SK-N-SH (cell line): ENCODE results near the gene DCTN4. TPM values are rescaled to one million over a fixed set of nuclear protein-coding genes. Genes with fewer than 3 reads are reported as not detected.

Source experiments
- CTCF ChIA-PET: fragments of 300-600, 350-600 bp; formaldehyde crosslinking; extraction: SDS; loops from one replicate; lab custom pipeline; 2021; lab: Yijun Ruan, JAX
- POLR2A ChIA-PET: fragments of 350-600 bp; sonication (Branson Sonifier 250); formaldehyde crosslinking; extraction: SDS; loops from one replicate; lab custom pipeline; 2020; ENCODE audit warnings: antibody characterized with exemption, inconsistent platforms; lab: Yijun Ruan, JAX
- DNase-seq: peaks from one replicate; pipeline ENCODE4 v3.0.0; 2012
- H2AFZ ChIP-seq: fragments of 200-600 bp; sonication (generic); 2 replicates; pipeline ENCODE4 v1.8.1; 2016; ENCODE audit warnings: antibody characterized with exemption, mild to moderate bottlenecking, low read depth
- H3F3A ChIP-seq: fragments of 200-600 bp; sonication (generic); replicated peaks from 2 replicates; pipeline ENCODE3; 2016; ENCODE audit warnings: antibody characterized with exemption, mild to moderate bottlenecking; ENCODE audit not compliant: insufficient read depth
- H3K27ac ChIP-seq, 2 experiments: fragments of 200-500 bp in 1 of 2; fragments of 200-600 bp in 1 of 2; sonication (Bioruptor generic) in 1 of 2; sonication (generic), shearing (Covaris generic) in 1 of 2; 2 replicates each; pipeline versions ENCODE4 v1.5.1 to v1.6.1; 2014 to 2016; ENCODE audit warnings: low read depth in 2 of 2, inconsistent platforms in 1 of 2, low read length in 1 of 2, mild to moderate bottlenecking in 1 of 2, mixed read lengths in 1 of 2
- H3K27me3 ChIP-seq: fragments of 200-600 bp; sonication (generic), shearing (Covaris generic); 2 replicates; pipeline ENCODE4 v1.6.1; 2016; ENCODE audit warnings: mixed run types; ENCODE audit not compliant: insufficient read depth
- H3K36me3 ChIP-seq, 2 experiments: fragments of 200-500 bp in 1 of 2; fragments of 200-600 bp in 1 of 2; sonication (Bioruptor generic) in 1 of 2; sonication (generic) in 1 of 2; replicated peaks in 1 of 2; 2 replicates each; pipeline versions ENCODE3 to v1.5.1; 2014 to 2016; ENCODE audit warnings: low read length in 1 of 2, mild to moderate bottlenecking in 1 of 2; ENCODE audit not compliant: insufficient read depth in 2 of 2, control insufficient read depth in 1 of 2
- H3K4me1 ChIP-seq, 2 experiments: fragments of 200-500 bp in 1 of 2; fragments of 200-600 bp in 1 of 2; sonication (Bioruptor generic) in 1 of 2; sonication (generic), shearing (Covaris generic) in 1 of 2; 2 replicates each; pipeline versions ENCODE4 v1.5.1 to v1.6.1; 2014 to 2016; ENCODE audit warnings: low read depth in 1 of 2, low read length in 1 of 2, mixed run types in 1 of 2; ENCODE audit not compliant: insufficient read depth in 2 of 2, control insufficient read depth in 1 of 2
- H3K4me2 ChIP-seq: fragments of 200-600 bp; sonication (generic), shearing (Covaris generic); 2 replicates; pipeline ENCODE4 v1.6.1; 2017; ENCODE audit warnings: mixed run types
- H3K4me3 ChIP-seq, 2 experiments: fragments of 200-500 bp in 1 of 2; fragments of 200-600 bp in 1 of 2; sonication (Bioruptor generic) in 1 of 2; sonication (generic), shearing (Covaris generic) in 1 of 2; 2 replicates each; pipeline versions ENCODE4 v1.5.1 to v1.8.1; 2014 to 2016; ENCODE audit warnings: low read depth in 2 of 2, inconsistent platforms in 1 of 2, low read length in 1 of 2, mild to moderate bottlenecking in 1 of 2, mixed read lengths in 1 of 2, moderate library complexity in 1 of 2
- H3K79me2 ChIP-seq: fragments of 200-600 bp; sonication (generic); 2 replicates; pipeline ENCODE4 v1.8.1; 2017; ENCODE audit warnings: mild to moderate bottlenecking; ENCODE audit not compliant: insufficient read depth
- H3K9ac ChIP-seq: fragments of 200-600 bp; sonication (generic); 2 replicates; pipeline ENCODE4 v1.6.1; 2017; ENCODE audit warnings: mixed run types
- H3K9me2 ChIP-seq: fragments of 200-600 bp; sonication (generic); 2 replicates; pipeline ENCODE4 v1.6.1; 2017; ENCODE audit warnings: mixed run types
- H3K9me3 ChIP-seq: fragments of 200-600 bp; sonication (generic); 2 replicates; pipeline ENCODE4 v1.6.1; 2017; ENCODE audit warnings: mixed run types, mild to moderate bottlenecking, moderate library complexity
- H4K20me1 ChIP-seq: fragments of 200-600 bp; sonication (generic); 2 replicates; pipeline ENCODE4 v1.6.1; 2017; ENCODE audit warnings: mild to moderate bottlenecking, mixed run types; ENCODE audit not compliant: insufficient read depth
- CHD2 ChIP-seq: fragments of 150-350 bp; IDR thresholded peaks from 2 replicates; pipeline ENCODE4 v1.6.1; 2018; ENCODE audit warnings: low read length; ENCODE audit not compliant: partially characterized antibody
- CTCF ChIP-seq: fragments of 200-600 bp; sonication (generic); IDR thresholded peaks from 2 replicates; pipeline ENCODE4 v1.6.1; 2017; ENCODE audit warnings: antibody characterized with exemption, mild to moderate bottlenecking, moderate library complexity
- ELF1 ChIP-seq: IDR thresholded peaks from 2 replicates; pipeline ENCODE4 v1.4.0; 2012
- EP300 ChIP-seq, 2 experiments: IDR thresholded peaks; 2 replicates each; pipeline versions ENCODE4 v1.4.0 to v1.6.1; 2012; ENCODE audit warnings: borderline replicate concordance in 1 of 2, low read depth in 1 of 2, low read length in 1 of 2
- EZH2phosphoT487 ChIP-seq: fragments of 200-600 bp; sonication (generic); IDR thresholded peaks from 2 replicates; pipeline ENCODE4 v1.6.1; 2017; ENCODE audit warnings: low read depth, mixed run types, mild to moderate bottlenecking, antibody characterized with exemption, moderate library complexity, borderline replicate concordance
- GABPA ChIP-seq: IDR thresholded peaks from 2 replicates; pipeline ENCODE4 v1.4.0; 2012; ENCODE audit warnings: low read depth, mild to moderate bottlenecking
- GATA2 ChIP-seq: sonication (generic); formaldehyde crosslinking; IDR thresholded peaks from 2 replicates; pipeline ENCODE4 v1.5.0; 2020; ENCODE audit warnings: mild to moderate bottlenecking, missing genetic modification reagents
- JUND ChIP-seq: IDR thresholded peaks from 2 replicates; pipeline ENCODE4 v1.4.0; 2012
- MEF2A ChIP-seq: IDR thresholded peaks from 2 replicates; pipeline ENCODE4 v1.4.0; 2012; ENCODE audit warnings: low read depth, borderline replicate concordance
- MXI1 ChIP-seq: IDR thresholded peaks from 2 replicates; pipeline ENCODE4 v1.6.1; 2012; ENCODE audit warnings: mild to moderate bottlenecking, low read depth, low read length, improper control_type of control experiment
- RAD21 ChIP-seq: IDR thresholded peaks from 2 replicates; pipeline ENCODE4 v1.6.1; 2012; ENCODE audit warnings: mild to moderate bottlenecking, low read length
- RXRA ChIP-seq: IDR thresholded peaks from 2 replicates; pipeline ENCODE4 v1.4.0; 2012; ENCODE audit warnings: low read depth, mild to moderate bottlenecking, borderline replicate concordance
- SMC3 ChIP-seq: IDR thresholded peaks from 2 replicates; pipeline ENCODE4 v1.6.1; 2012; ENCODE audit warnings: low read depth, low read length, improper control_type of control experiment
- WGBS: methylation state at CpG from one replicate; pipeline ENCODE4 v1.1.6; 2017; ENCODE audit warnings: low lambda C conversion rate; 5-methylcytosine and 5-hydroxymethylcytosine counted together
- polyA plus RNA-seq, 3 experiments: library from polyadenylated mRNA; depleted of rRNA; stranded (reverse); fragments of >200 nt; gene quantifications; 2 replicates each; pipeline ENCODE4 v1.2.3, GENCODE V29; 2012

DCTN4 gene
- polyA plus RNA-seq, 1 of the 3 experiments (the other 2 are of a cell fraction), result 22.8 TPM

GRCh38 chr5:150670275-150670947 lies 88.4 kb downstream of the DCTN4 start:
- no peak for TF ChIP-seq MEF2A
- TF ChIP-seq JUND, result no peak
- TF ChIP-seq GATA2 (CRISPR knock-in tag), result peak; percentile 46
- TF ChIP-seq GABPA, result no peak
- TF ChIP-seq CHD2, result no peak
- no peak overlapping the region for H3K9ac ChIP-seq
- 83% methylated on average over 8 of the region's 14 CpGs for WGBS
- no peak overlapping the region for H3K4me3 ChIP-seq
- no peaks in the 10 kb centered on the region for H3K27me3 ChIP-seq
- POLR2A ChIA-PET, result interaction anchor here (1.8 kb wide), 1 partner anchor 13 kb away, joined by 4 read pairs; no protein-coding TSS in a partner anchor
- peaks cover 16% of the 10 kb centered on the region for H3F3A ChIP-seq
- no peak overlapping the region for H3K4me2 ChIP-seq
- H3K79me2 ChIP-seq, result no peaks in the 10 kb centered on the region
- H3K27ac ChIP-seq, result no peak overlapping the region
- no peak overlapping the region for H2AFZ ChIP-seq
- peaks cover 13 to 23% of the 10 kb centered on the region in 2 experiments; a peak in 2 of 4 replicates for H3K4me1 ChIP-seq
- CTCF ChIA-PET, result interaction anchor here (2.0 kb wide), 1 partner anchor 13 kb away, joined by 9 read pairs; no protein-coding TSS in a partner anchor
- no peaks in the 10 kb centered on the region for H3K36me3 ChIP-seq
- no peaks in the 10 kb centered on the region for H3K9me3 ChIP-seq
- H3K9me2 ChIP-seq, result no peaks in the 10 kb centered on the region
- DNase-seq, result no peak
- no peaks in the 10 kb centered on the region for H4K20me1 ChIP-seq

- Histone ChIP-seq H3K9ac (no peak overlapping the region), H3K79me2 (no peaks in the 10 kb centered on the region), H3F3A (no peaks in the 10 kb centered on the region), H2AFZ (no peak overlapping the region), H3K4me3 (no peak overlapping the region), H3K4me2 (no peak overlapping the region), H3K36me3 (no peaks in the 10 kb centered on the region), H4K20me1 (no peaks in the 10 kb centered on the region), H3K27me3 (no peaks in the 10 kb centered on the region), H3K4me1 (peaks cover 0 to 12% of the 10 kb centered on the region in 2 experiments; a peak in 1 of 4 replicates), H3K27ac (no peak overlapping the region), H3K9me2 (no peaks in the 10 kb centered on the region), H3K9me3 (no peaks in the 10 kb centered on the region)
- WGBS, result 73% methylated on average over 12 of the region's 12 CpGs
- POLR2A ChIA-PET, result no interaction called here
- TF ChIP-seq CHD2 (no peak), SMC3 (no peak), ELF1 (no peak), CTCF (no peak), RAD21 (no peak), MXI1 (no peak), EZH2phosphoT487 (no peak), EP300 (IDR thresholded peaks at IDR 0.05; ENCODE audit: borderline replicate concordance in 1 of 2, low read depth in 1 of 2, low read length in 1 of 2) (no peak), RXRA (no peak), GABPA (no peak)
- no peak for DNase-seq
- CTCF ChIA-PET, result interaction anchor here (1.0 kb wide), 1 partner anchor 182 kb away, joined by 3 read pairs; no protein-coding TSS in a partner anchor
Observed at GRCh38 chr5:150665044-150665443, 93.8 kb downstream of the DCTN4 start.
